ENCODE measurements around the gene CHSY3.

The CHSY3 gene

GRCh38 chr5:130066644-130067043 lies 162.4 kb downstream of the CHSY3 start:
- Histone ChIP-seq H3K27me3 (replicated peaks; ENCODE audit: control insufficient read depth, insufficient read depth, low read length, poor library complexity, severe bottlenecking) (no peaks in the 10 kb centered on the region), H3K4me3 (ENCODE audit: insufficient read depth, low read depth, low read length, poor library complexity, severe bottlenecking) (no peak overlapping the region), H3K27ac (ENCODE audit: insufficient read depth, low read length, poor library complexity, severe bottlenecking) (no peak overlapping the region), H3K4me1 (ENCODE audit: control insufficient read depth, insufficient read depth, low read length, poor library complexity, severe bottlenecking) (no peaks in the 10 kb centered on the region), H3K9me3 (ENCODE audit: control insufficient read depth, low read length) (no peaks in the 10 kb centered on the region), H3K36me3 (ENCODE audit: control insufficient read depth, insufficient read depth, low read length) (no peaks in the 10 kb centered on the region)
- DNase-seq, result no peak

GRCh38 chr5:130067364-130067763 lies 163.1 kb downstream of the CHSY3 start:
- Histone ChIP-seq H3K27ac (ENCODE audit: insufficient read depth, low read length, poor library complexity, severe bottlenecking) (no peak overlapping the region), H3K4me3 (ENCODE audit: insufficient read depth, low read depth, low read length, poor library complexity, severe bottlenecking) (no peak overlapping the region), H3K9me3 (ENCODE audit: control insufficient read depth, low read length) (no peaks in the 10 kb centered on the region), H3K27me3 (replicated peaks; ENCODE audit: control insufficient read depth, insufficient read depth, low read length, poor library complexity, severe bottlenecking) (no peaks in the 10 kb centered on the region), H3K36me3 (ENCODE audit: control insufficient read depth, insufficient read depth, low read length) (no peaks in the 10 kb centered on the region), H3K4me1 (ENCODE audit: control insufficient read depth, insufficient read depth, low read length, poor library complexity, severe bottlenecking) (no peaks in the 10 kb centered on the region)
- DNase-seq, result no peak

- H3K27me3 ChIP-seq (replicated peaks; ENCODE audit: control insufficient read depth, insufficient read depth, low read length, poor library complexity, severe bottlenecking), result no peaks in the 10 kb centered on the region
- H3K4me3 ChIP-seq (ENCODE audit: insufficient read depth, low read depth, low read length, poor library complexity, severe bottlenecking), result no peak overlapping the region
- no peak for DNase-seq
- no peaks in the 10 kb centered on the region for H3K9me3 ChIP-seq (ENCODE audit: control insufficient read depth, low read length)
- H3K4me1 ChIP-seq (ENCODE audit: control insufficient read depth, insufficient read depth, low read length, poor library complexity, severe bottlenecking), result no peaks in the 10 kb centered on the region
- no peaks in the 10 kb centered on the region for H3K36me3 ChIP-seq (ENCODE audit: control insufficient read depth, insufficient read depth, low read length)
- H3K27ac ChIP-seq (ENCODE audit: insufficient read depth, low read length, poor library complexity, severe bottlenecking), result no peak overlapping the region
Observed at GRCh38 chr5:130068101-130068500, 163.8 kb downstream of the CHSY3 start.

GRCh38 chr5:130068988-130069387 lies 164.7 kb downstream of the CHSY3 start:
- DNase-seq, result no peak
- Histone ChIP-seq H3K36me3 (ENCODE audit: control insufficient read depth, insufficient read depth, low read length) (no peaks in the 10 kb centered on the region), H3K4me1 (ENCODE audit: control insufficient read depth, insufficient read depth, low read length, poor library complexity, severe bottlenecking) (no peaks in the 10 kb centered on the region), H3K27ac (ENCODE audit: insufficient read depth, low read length, poor library complexity, severe bottlenecking) (no peak overlapping the region), H3K4me3 (ENCODE audit: insufficient read depth, low read depth, low read length, poor library complexity, severe bottlenecking) (no peak overlapping the region), H3K27me3 (replicated peaks; ENCODE audit: control insufficient read depth, insufficient read depth, low read length, poor library complexity, severe bottlenecking) (no peaks in the 10 kb centered on the region), H3K9me3 (ENCODE audit: control insufficient read depth, low read length) (no peaks in the 10 kb centered on the region)

GRCh38 chr5:130074820-130075219 lies 170.6 kb downstream of the CHSY3 start:
- Histone ChIP-seq H3K27me3 (replicated peaks; ENCODE audit: control insufficient read depth, insufficient read depth, low read length, poor library complexity, severe bottlenecking) (peaks cover 3% of the 10 kb centered on the region), H3K27ac (ENCODE audit: insufficient read depth, low read length, poor library complexity, severe bottlenecking) (no peak overlapping the region), H3K36me3 (ENCODE audit: control insufficient read depth, insufficient read depth, low read length) (no peaks in the 10 kb centered on the region), H3K9me3 (ENCODE audit: control insufficient read depth, low read length) (no peaks in the 10 kb centered on the region), H3K4me1 (ENCODE audit: control insufficient read depth, insufficient read depth, low read length, poor library complexity, severe bottlenecking) (no peaks in the 10 kb centered on the region), H3K4me3 (ENCODE audit: insufficient read depth, low read depth, low read length, poor library complexity, severe bottlenecking) (no peak overlapping the region)
- no peak for DNase-seq

- no peaks in the 10 kb centered on the region for H3K4me1 ChIP-seq (ENCODE audit: control insufficient read depth, insufficient read depth, low read length, poor library complexity, severe bottlenecking)
- no peaks in the 10 kb centered on the region for H3K9me3 ChIP-seq (ENCODE audit: control insufficient read depth, low read length)
- H3K4me3 ChIP-seq (ENCODE audit: insufficient read depth, low read depth, low read length, poor library complexity, severe bottlenecking), result no peak overlapping the region
- DNase-seq, result no peak
- peaks cover 3% of the 10 kb centered on the region for H3K27me3 ChIP-seq (replicated peaks; ENCODE audit: control insufficient read depth, insufficient read depth, low read length, poor library complexity, severe bottlenecking)
- H3K27ac ChIP-seq (ENCODE audit: insufficient read depth, low read length, poor library complexity, severe bottlenecking), result no peak overlapping the region
- H3K36me3 ChIP-seq (ENCODE audit: control insufficient read depth, insufficient read depth, low read length), result no peaks in the 10 kb centered on the region
Observed at GRCh38 chr5:130077007-130077406, 172.7 kb downstream of the CHSY3 start.

- no peaks in the 10 kb centered on the region for H3K9me3 ChIP-seq (ENCODE audit: control insufficient read depth, low read length)
- DNase-seq, result no peak
- H3K27me3 ChIP-seq (replicated peaks; ENCODE audit: control insufficient read depth, insufficient read depth, low read length, poor library complexity, severe bottlenecking), result peaks cover 3% of the 10 kb centered on the region
- no peak overlapping the region for H3K27ac ChIP-seq (ENCODE audit: insufficient read depth, low read length, poor library complexity, severe bottlenecking)
- H3K4me1 ChIP-seq (ENCODE audit: control insufficient read depth, insufficient read depth, low read length, poor library complexity, severe bottlenecking), result no peaks in the 10 kb centered on the region
- H3K4me3 ChIP-seq (ENCODE audit: insufficient read depth, low read depth, low read length, poor library complexity, severe bottlenecking), result no peak overlapping the region
- H3K36me3 ChIP-seq (ENCODE audit: control insufficient read depth, insufficient read depth, low read length), result no peaks in the 10 kb centered on the region
Observed at GRCh38 chr5:130078661-130079060, 174.4 kb downstream of the CHSY3 start.

GRCh38 chr5:130090569-130091270 lies 186.5 kb downstream of the CHSY3 start:
- no peak for DNase-seq
- Histone ChIP-seq H3K36me3 (ENCODE audit: control insufficient read depth, insufficient read depth, low read length) (no peaks in the 10 kb centered on the region), H3K27me3 (replicated peaks; ENCODE audit: control insufficient read depth, insufficient read depth, low read length, poor library complexity, severe bottlenecking) (no peaks in the 10 kb centered on the region), H3K4me3 (ENCODE audit: insufficient read depth, low read depth, low read length, poor library complexity, severe bottlenecking) (no peak overlapping the region), H3K9me3 (ENCODE audit: control insufficient read depth, low read length) (no peaks in the 10 kb centered on the region), H3K4me1 (ENCODE audit: control insufficient read depth, insufficient read depth, low read length, poor library complexity, severe bottlenecking) (no peaks in the 10 kb centered on the region), H3K27ac (ENCODE audit: insufficient read depth, low read length, poor library complexity, severe bottlenecking) (no peak overlapping the region)

- no peaks in the 10 kb centered on the region for H3K27me3 ChIP-seq (replicated peaks; ENCODE audit: control insufficient read depth, insufficient read depth, low read length, poor library complexity, severe bottlenecking)
- H3K27ac ChIP-seq (ENCODE audit: insufficient read depth, low read length, poor library complexity, severe bottlenecking), result no peak overlapping the region
- no peak overlapping the region for H3K4me3 ChIP-seq (ENCODE audit: insufficient read depth, low read depth, low read length, poor library complexity, severe bottlenecking)
- no peaks in the 10 kb centered on the region for H3K9me3 ChIP-seq (ENCODE audit: control insufficient read depth, low read length)
- no peaks in the 10 kb centered on the region for H3K36me3 ChIP-seq (ENCODE audit: control insufficient read depth, insufficient read depth, low read length)
- no peak for DNase-seq
- no peaks in the 10 kb centered on the region for H3K4me1 ChIP-seq (ENCODE audit: control insufficient read depth, insufficient read depth, low read length, poor library complexity, severe bottlenecking)
Observed at GRCh38 chr5:130092991-130093390, 188.7 kb downstream of the CHSY3 start.

- Histone ChIP-seq H3K27me3 (replicated peaks; ENCODE audit: control insufficient read depth, insufficient read depth, low read length, poor library complexity, severe bottlenecking) (no peaks in the 10 kb centered on the region), H3K9me3 (ENCODE audit: control insufficient read depth, low read length) (no peaks in the 10 kb centered on the region), H3K36me3 (ENCODE audit: control insufficient read depth, insufficient read depth, low read length) (no peaks in the 10 kb centered on the region), H3K4me3 (ENCODE audit: insufficient read depth, low read depth, low read length, poor library complexity, severe bottlenecking) (no peak overlapping the region), H3K4me1 (ENCODE audit: control insufficient read depth, insufficient read depth, low read length, poor library complexity, severe bottlenecking) (no peaks in the 10 kb centered on the region), H3K27ac (ENCODE audit: insufficient read depth, low read length, poor library complexity, severe bottlenecking) (no peak overlapping the region)
- DNase-seq, result no peak
Observed at GRCh38 chr5:130096483-130096882, 192.2 kb downstream of the CHSY3 start.
